M059J (cell line): ENCODE data around the gene KLK10. TPM values are rescaled to one million over a fixed set of nuclear protein-coding genes. Genes with fewer than 3 reads are reported as not detected.

Source experiments
- DNase-seq: peaks from one replicate; pipeline ENCODE4 v3.0.0-alpha.2; 2012; ENCODE audit warnings: low read depth
- total RNA-seq: library from RNA; depleted of rRNA; stranded (reverse); fragments of >200 nt; shearing (Covaris generic); gene quantifications from 2 replicates; pipeline ENCODE4 v1.2.3, GENCODE V29; 2014

KLK10 gene
- total RNA-seq, 1 experiment from 2014 or later = not detected

DNA sequence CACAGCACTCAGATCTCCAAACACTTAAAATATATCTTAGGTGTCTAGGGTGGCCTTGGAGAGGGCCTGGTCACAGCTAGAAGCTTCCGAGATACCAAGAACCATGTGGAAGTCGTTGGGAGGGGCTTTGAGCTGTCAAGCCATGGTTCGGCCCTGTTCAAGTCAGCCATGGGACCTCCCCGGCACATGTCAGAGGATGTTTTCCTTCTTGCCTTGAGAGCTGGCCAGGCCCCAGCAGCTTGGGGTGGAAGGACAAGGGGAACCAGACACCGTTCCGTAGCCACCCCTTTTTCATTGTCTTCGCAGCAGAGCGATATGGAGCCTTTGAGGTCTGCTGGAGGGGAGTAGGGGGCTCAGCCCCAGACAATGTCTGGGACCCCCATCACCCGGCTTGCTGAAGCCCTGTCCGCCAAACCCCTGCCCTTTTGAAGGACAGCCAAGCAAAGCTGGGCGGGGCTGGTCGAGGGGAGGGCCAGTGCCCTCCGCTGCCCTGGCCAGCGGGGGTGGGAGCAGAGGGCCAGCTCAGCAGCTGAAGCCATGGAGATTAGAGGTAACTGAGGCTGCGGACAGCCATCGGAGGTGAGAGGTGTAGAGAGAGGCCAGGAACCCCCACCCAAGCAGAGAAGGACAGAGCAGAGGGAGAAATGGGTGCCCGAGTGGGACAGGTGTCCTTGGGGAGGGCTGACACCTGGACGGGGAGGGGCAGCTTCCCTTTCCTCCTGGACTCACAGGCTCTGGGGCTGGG lies 6.5 kb upstream of the KLK10 start:
- DNase-seq = no peak

DNA sequence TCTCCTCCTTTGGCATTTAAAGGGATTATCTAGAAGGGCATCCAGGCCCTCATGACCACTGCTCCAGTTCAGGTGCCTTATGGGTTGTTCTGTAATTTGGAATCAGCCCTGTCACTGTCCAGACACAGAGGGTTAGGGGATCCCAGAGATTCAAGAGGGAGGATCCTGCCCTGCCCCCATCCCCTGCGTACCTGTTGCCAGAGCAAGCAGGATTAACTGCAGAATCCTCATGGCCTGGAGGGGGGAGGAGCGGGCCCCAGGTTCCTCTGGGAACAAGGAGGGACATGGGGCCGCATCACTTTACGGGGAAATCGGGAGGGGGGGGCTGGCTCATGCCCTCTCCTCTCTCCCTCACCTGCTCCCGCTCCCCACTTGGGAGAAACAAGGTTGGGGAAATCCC lies 5.9 kb upstream of the KLK10 start:
- DNase-seq = no peak

DNA sequence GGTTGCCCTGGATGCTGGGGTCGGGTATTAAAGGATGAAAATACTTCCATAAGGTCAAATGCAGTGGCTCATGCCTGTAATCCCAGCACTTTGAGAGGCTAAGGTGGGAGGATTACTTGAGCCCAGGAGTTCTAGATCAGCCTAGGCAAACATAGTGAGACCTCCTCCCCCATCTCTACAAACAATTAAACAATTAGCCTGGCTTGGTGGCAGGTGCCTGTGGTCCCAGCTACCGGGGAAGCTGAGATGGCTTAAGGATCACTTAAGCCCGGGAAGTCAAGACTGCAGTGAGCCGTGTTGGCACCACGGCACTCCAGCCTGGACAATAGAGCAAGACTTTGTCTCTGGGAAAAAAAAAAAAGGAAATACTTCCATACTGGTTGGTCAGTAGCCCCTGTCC lies 5.4 kb upstream of the KLK10 start:
- DNase-seq = no peak

DNA sequence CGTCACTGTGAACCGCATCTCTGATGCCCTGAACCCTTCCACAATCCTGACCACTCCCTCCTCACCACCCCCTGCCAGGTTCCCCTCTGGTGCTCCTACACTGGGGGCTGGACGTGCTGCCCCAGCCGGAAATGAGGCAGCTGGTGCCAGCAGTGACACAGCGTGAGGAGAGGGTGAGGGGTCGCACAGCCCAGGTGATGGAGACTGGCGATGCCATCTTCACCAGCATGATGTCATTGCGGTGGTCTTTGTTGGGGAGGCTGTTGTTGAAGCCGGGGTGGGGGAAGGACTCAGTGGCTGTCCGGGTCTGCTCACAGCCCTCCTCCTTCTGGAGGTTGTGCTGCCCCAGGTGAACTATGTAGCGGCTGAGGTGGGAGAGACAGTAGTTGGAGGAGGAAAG lies 4.4 kb upstream of the KLK10 start:
- DNase-seq = no peak

DNA sequence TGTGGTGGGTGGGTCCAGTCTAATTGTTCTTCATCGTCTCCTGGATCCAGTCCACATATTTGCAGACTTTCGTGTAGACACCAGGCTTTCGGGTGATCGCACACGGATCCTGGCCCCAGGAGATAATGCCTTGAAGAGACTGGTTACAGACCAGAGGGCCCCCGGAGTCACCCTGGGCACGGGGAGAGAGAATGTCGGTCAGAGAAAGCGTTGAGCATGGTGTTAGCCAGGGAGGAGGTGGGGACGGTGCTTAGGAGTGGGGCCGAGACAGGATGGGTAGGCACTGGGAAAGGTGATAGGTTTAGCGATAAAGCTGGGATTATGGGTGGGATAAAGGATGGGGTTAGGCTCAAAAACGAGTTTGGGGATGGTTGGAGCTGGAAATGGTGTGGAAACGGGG lies 3.0 kb upstream of the KLK10 start:
- DNase-seq = no peak

DNA sequence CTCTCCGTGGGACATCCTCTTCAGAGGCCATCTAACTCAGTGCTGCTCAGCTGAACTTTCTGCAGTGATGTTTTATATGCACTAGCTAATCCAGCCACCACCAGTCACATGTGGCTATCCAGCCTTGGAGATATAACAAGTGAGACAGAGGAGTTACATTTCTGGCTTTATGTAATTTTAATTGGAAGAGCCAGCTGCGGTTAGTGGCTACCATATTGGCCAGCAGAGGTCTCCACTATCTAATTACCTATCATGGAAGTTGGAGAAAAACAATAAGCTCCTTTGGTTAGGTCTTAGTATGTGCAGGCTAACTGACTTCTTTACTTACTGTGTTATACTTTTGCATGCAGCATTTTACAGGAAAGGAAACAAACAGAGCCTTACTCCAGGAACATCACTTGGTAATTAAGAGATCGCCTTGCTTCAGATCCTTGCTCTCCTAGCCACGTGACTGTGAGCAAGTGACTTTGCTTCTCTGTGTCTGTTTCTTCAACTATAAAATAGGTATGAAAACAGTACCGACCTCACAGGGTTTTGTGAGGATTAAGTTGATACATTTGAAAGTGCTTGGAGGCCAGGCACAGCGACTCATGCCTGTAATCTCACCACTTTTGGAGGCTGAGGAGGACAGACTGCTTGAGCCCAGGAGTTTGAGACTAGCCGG lies 1.6 kb upstream of the KLK10 start:
- DNase-seq = peak; percentile 57

DNA sequence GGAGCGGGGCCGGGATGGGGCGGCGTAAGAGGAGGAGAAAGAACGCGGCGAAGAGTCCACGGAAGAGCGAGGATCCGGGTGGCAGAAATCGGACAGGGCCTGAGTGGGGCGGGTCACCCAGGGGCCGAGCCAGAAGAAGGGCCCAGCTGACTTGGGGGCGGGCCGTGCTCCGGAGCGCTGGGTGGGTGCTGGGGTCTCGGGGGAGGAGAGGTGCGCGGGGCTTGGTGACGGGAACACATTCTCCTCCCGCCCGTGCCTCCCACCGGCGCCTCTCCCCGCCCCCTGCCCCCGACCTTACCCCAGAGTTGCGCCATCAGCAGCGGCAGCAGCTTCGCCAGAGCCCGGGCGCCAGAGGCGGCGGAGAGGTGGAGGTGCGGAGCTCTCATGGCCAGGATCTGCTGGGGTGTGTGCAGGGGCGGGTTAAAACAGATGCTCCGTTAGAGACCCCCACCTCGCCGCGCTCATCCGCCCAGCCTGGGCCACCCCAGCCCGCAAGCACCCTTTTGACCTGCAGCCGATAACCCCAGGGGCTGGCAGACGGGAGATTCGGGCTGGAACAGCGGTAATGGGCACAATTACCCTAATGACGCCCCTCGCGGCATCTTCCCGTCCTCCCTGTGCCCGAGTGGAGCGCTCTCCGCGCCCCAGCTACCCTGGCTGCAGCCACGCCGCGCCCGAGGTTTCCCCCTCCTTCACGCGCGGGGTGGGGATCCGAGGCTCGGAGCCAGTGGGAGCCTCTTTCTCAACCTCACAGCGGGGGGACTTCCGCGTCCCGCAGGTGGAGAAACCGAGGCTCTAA lies 565 bp downstream of the KLK10 start:
- DNase-seq = no peak

DNA sequence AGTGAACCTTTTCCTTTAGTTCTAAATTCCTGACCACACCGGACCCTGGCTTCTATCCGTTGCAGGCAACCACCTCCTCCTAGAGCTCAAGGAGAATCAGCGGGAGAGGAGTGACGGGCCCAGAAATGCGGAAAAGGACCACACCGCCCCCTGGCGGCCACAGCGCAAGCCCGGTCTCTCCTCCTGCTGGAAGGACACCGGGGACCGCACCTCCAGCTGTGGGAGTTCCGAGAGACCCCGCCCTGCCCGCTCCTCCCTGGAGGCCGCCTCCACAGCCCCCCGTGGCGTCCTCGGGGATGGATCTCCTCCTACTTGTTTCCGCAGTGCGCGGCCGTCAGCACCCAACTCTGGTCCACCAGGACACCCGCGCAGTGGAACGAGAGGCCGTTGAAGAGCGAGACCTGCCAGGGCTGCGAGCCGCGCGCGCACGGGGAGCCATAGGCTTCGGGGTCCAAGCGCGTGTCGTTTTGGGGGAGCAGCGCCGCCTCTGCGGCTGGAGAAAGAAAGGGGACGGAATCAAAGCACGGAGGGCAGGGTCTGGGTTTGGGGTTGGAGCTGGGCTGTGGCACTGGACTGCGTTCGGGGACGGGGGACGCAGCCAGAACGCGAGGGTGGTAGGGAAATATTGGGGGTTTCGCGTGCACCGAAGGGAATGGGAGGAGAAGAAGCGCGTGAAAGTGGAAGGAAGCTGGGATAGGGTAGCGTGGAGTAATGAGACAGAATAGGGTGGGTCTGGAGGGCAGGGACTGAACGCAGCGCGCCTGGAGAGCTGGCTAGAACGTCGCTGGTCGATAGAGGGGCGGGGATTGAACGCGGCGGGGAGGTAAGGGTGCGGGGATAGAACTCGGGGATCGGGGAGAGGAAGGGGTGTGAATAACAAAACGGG lies 2.5 kb downstream of the KLK10 start:
- peak; percentile 34 for DNase-seq

DNA sequence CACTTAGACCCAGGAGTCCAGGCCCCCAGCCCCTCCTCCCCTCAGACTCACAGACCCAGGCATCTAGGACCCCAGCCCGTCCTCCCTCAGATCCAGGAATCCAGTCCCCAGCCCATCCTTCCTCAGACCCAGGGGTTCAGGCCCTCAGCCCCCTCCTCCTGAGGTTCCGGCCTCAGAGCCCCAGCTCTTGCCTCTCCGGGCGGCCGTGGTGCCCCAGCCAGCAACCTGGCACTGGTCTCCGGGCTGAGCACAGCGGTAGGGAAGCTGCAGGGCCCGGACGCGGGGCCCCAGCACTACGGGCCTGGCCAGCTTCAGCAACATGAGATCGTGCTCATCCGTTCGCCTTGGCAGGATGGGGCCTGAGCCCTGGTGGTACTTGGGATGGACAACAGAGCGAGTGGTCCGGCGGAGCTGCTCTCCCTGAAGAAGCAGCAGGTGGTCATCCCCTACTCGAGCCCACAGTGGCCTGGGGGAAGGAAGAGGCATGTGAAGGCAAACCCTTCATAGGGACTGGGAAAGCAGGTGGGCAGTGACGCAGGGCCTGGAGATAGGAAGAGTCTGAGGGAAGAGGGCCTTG lies 3.7 kb downstream of the KLK10 start:
- no peak for DNase-seq

DNA sequence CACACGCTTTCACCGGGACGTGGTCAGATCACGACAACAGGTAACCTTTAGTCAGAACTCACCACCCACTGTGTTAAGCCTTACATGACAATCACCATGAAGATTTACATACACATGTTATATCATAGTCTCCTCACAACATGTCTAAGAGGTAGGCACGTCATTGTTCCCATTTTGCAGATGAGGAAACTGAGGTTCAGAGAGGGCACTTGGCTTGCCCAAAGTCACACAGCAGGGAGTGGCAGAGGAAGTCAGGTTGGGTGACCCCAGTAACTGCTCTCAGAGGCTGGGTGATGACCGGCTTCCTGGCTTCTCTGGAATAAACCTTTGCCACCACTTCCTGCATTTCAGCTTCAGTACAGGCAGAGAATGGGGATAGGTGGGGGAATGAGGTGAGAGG lies 5.3 kb downstream of the KLK10 start:
- no peak for DNase-seq

DNA sequence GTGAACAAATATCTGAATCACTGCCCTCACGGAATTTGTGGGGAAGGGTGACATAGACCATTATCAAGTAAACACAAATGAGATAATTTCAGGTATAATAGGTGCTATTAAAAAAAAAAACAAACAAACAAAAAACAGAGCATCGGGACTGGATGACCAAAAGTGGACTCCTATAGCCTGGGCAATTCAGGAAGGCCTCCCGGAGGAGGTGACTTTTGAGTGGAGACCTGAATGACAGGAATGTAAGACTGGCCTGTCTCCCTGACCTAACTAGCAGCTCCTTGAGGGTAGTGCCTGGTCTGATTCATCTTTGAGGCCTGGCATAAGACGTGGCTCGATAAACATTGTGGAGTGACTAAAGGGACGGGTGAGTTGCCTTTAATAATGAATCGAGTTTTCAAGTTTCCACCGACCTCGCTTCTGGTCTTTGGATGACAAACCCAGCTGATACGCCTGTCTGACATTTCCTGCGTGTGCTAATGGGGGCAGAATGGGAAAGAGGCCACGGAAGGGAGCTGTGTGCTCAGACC lies 6.8 kb downstream of the KLK10 start:
- DNase-seq = no peak

DNA sequence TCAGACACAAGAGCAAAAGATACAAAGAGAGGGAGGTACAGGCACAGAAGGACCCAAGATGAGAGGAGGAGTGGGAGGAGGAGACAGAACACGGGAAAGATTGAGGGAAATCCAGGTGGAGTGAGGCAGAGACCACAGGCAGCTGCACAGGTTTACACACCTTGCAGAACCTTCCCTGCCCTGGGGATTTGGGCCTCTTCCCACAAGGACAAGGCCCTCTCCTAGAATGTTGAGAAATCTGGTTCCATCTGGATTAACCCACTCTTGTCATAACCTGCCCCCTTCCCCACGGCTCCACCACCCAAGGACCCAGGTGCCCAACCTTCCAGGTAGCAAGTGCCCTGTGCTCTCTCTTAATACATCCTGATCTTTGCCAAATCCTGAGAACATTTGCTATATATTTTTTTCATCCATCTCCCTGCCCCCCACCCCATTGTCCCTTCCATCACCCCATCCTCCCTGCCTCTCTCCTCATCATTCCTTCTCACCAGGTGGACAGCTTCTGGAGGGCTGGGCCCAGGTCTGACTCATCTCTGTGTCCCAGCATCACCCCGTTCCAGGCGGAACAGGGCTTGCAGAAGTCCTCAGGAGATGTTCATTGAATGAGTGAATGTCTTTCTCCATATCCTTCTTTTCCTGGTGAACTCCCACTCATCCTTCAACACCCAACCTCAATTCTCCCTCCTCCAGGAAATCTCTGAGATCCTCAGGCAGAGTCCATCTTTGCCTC lies 9.3 kb downstream of the KLK10 start:
- DNase-seq = no peak

DNA sequence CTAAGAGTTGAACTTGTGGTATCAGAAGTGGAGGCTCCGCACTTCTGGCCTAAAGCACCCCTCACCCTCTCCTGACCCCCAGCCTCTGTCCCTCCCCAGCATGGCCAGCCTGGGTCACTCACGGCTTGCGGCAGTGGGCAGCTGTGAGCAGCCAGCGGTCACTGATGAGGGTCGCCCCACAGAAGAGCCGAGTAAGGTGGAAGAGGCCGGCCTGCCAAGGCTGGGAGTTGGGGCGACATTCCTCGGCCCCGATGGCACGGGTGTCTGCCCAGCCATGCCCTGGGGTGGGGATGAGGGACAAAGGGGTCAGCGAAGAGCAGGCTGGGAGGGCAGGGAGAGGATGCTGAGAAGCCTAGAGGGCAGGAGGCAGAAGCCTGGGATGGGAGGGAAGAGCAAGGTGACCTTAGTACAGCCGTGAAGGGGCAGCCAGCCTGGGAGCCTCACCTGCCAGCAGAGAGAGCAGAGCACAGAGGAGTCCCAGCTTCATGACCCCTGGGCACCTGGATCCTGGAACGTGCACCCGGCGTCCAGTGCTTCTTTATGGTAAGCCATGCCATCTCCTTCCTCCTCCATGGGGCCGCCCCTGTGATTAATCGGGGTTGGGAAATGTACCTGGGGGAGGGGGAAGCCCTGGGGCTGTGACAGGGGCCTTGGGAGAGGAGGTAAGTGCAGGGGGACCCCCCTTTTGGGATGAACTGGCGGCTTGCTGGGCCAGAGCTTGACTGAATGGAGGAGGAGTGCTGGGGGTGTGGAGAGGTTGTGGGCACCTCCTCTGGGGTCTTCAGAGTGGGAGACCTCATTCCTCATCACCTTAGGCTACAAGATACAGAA lies 10.2 kb downstream of the KLK10 start:
- DNase-seq = no peak

DNA sequence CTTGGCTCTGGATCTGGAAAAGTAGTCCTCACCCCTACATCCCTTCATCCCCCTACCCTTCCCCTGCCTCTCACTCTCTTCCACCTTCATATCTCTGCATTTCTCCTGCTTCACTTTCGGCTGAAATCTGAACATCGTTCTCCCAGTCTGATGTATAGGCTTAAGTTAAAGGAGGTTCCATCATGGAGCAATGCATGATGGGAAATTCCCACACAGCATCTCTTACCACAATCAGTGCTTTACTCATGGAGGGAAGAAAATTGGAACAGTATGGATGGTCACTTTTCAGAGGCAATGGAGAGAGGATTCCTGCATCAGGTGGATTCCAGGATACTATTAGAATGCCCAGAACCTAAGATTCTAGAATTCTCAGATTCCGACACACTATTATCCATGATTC lies 12.0 kb downstream of the KLK10 start:
- DNase-seq = no peak

DNA sequence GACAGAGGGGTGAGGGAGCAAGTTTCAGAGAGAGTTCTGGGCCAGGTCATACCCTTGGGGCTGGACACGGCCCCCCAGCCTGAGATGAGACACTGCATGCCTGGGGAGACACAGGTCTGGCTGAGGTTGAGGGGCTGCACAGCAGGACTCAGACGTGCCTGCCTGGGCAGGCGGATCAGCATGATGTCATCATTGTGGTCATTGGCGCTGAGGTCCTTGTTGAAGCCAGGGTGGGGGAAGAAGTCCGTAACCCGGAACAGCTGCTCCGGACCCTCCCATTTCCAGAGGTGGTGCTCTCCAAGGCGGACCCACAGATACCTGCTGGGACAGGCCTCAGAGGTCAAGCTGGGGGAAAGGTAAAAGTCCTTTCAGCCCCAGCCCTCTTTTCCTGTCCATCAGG lies 13.1 kb downstream of the KLK10 start:
- DNase-seq = no peak

DNA sequence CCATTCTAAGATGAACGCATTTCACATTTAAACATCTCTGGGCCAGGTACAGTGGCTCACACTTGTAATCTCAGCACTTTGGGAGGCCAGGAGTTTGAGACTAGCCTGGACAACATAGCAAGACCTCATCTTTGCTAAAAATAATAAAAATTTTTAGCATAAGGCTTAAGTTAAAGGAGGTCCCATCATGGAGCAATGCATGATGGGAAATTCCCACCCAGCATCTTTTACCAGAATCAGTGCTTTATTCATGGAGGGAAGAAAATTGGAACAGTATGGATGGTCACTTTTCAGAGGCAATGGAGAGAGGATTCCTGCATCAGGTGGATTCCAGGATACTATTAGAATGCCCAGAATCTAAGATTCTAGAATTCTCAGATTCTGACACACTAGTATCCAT lies 14.3 kb downstream of the KLK10 start:
- no peak for DNase-seq

DNA sequence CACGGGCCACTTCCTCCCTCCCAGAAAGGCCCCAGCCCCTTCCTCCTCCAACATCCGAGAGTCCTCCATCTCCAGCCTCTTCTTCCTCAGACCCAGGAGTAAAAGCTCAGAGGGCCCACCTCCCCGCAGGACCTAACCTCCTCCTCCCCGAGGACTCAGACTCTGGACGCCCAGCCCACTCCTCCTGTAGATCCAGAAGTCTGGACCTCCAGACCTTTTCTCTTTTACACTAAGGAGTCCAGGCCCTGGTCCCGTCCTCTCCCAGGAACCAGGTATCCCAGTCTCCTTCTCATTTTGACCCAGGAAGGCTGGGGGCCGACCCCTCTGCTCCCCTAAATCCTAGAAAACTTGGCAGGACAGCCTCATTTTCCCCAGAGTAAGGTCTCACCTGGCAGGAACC lies 16.2 kb downstream of the KLK10 start:
- DNase-seq = no peak

DNA sequence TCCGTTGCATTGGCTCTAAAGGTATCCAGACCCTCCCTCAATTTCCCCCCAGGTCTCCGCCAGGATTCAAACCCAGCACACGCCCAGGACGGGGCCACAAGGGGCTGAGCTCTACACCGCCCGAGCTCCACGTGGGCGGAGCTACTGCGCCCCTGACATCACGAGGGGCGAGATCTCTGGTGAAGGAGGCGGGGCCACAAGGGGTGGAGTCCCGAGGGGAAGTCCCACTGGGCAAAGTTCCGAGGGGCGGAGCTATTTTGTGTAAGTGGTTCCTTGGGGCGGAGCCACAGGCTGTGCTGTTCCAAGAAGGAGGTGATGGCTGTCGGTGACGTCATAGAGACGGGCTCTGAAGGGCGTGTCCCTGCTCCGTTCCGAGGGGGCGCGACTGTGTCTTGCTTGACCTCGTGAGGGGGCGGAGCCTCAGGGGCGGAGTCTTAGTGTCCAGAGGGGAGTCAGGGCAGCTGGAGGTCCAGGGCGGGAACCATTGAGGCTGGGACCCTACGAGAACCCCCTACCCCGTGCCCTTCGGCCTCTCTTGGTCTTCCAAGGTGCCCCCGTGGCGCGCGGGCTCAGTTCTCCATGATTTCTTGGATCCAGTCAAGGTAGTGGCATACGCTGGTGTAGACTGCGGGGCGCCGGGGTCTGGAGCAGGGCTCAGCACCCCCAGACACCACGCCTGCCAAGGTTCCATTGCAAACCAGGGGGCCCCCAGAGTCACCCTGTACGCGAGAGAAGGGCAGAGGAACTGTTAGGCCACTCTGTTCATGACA lies 16.8 kb downstream of the KLK10 start:
- DNase-seq = no peak

DNA sequence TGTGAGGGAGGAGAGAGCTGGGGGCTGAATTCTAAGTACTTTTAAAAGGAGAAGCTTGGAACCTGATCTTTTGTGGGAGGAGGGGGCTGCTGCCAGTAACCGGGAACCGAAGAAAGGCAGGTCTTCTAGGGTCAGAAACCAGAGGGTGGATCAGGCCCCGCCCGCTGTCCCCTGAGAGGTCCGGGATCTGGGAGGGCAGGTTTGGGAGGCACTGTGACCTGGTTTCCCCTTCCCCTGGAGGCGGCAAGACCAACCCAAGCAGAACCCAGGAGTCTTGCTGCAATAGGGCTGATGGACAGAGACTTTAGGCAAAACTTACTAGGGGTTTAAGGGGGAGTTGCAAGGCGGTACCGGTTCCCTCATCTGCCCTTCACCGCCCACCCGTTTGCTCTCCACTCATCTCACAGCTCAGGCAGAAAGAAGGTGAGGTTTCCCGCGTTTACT lies 17.4 kb downstream of the KLK10 start:
- no peak for DNase-seq
